MM.1S (cell line): ENCODE results near the gene GHITM.

Experiments
- DNase-seq: peaks from one replicate; pipeline ENCODE4 v3.0.0-alpha.2; 2015
- H2AFZ ChIP-seq: fragments of 300-600 bp; sonication (generic); 2 replicates; pipeline ENCODE4 v1.6.0; 2016; ENCODE audit warnings: antibody characterized with exemption, low read length
- H3F3A ChIP-seq: fragments of 300-600 bp; sonication (generic); 2 replicates; pipeline ENCODE4 v1.6.1; 2016; ENCODE audit warnings: mild to moderate bottlenecking, antibody characterized with exemption, low read length, moderate library complexity, mixed read lengths; ENCODE audit not compliant: insufficient read depth
- H3K27ac ChIP-seq: fragments of 300-600 bp; sonication (generic); 2 replicates; pipeline ENCODE4 v1.5.1; 2016; ENCODE audit warnings: mild to moderate bottlenecking, low read length
- H3K27me3 ChIP-seq: fragments of 300-600 bp; sonication (generic); replicated peaks from 2 replicates; pipeline ENCODE4 v1.6.0; 2016; ENCODE audit warnings: low read length; ENCODE audit not compliant: insufficient read depth
- H3K36me3 ChIP-seq: fragments of 300-600 bp; sonication (generic); replicated peaks from 2 replicates; pipeline ENCODE4 v1.6.1; 2016; ENCODE audit warnings: mild to moderate bottlenecking, low read length, mixed read lengths; ENCODE audit not compliant: insufficient read depth
- H3K4me1 ChIP-seq: fragments of 300-600 bp; sonication (generic); 2 replicates; pipeline ENCODE4 v1.6.1; 2016; ENCODE audit warnings: low read length, mixed read lengths
- H3K4me2 ChIP-seq: fragments of 300-600 bp; sonication (generic); 2 replicates; pipeline ENCODE4 v1.6.0; 2016; ENCODE audit warnings: low read depth, low read length
- H3K4me3 ChIP-seq: fragments of 300-600 bp; sonication (generic); 2 replicates; pipeline ENCODE4 v1.5.1; 2016; ENCODE audit warnings: low read length, mixed read lengths
- H3K79me2 ChIP-seq: fragments of 300-600 bp; sonication (generic); 2 replicates; pipeline ENCODE4 v1.6.1; 2016; ENCODE audit warnings: mixed run types, low read length, mixed read lengths
- H3K9ac ChIP-seq: fragments of 300-600 bp; sonication (generic); 2 replicates; pipeline ENCODE4 v1.6.1; 2016; ENCODE audit warnings: low read length, mixed read lengths
- H3K9me2 ChIP-seq: fragments of 300-600 bp; sonication (generic); replicated peaks from 2 replicates; pipeline ENCODE4 v1.6.1; 2016; ENCODE audit warnings: mild to moderate bottlenecking, low read length, mixed read lengths; ENCODE audit not compliant: insufficient read depth
- H3K9me3 ChIP-seq: fragments of 300-600 bp; sonication (generic); replicated peaks from 2 replicates; pipeline ENCODE4 v1.6.1; 2016; ENCODE audit warnings: mild to moderate bottlenecking, low read length, mixed read lengths; ENCODE audit not compliant: insufficient read depth
- H4K20me1 ChIP-seq: fragments of 300-600 bp; sonication (generic); 2 replicates; pipeline ENCODE4 v1.6.1; 2016; ENCODE audit warnings: mild to moderate bottlenecking, low read length, moderate library complexity, mixed read lengths; ENCODE audit not compliant: insufficient read depth
- CTCF ChIP-seq: fragments of 300-600 bp; sonication (generic); IDR thresholded peaks from 2 replicates; pipeline ENCODE4 v1.5.1; 2016; ENCODE audit warnings: antibody characterized with exemption, low read length, mixed read lengths
- EZH2 ChIP-seq: fragments of 300-600 bp; sonication (generic); optimal IDR thresholded peaks from 2 replicates; pipeline ENCODE3; 2017; ENCODE audit warnings: low read depth, mild to moderate bottlenecking, antibody characterized with exemption, low read length, mixed read lengths
- EZH2phosphoT487 ChIP-seq: fragments of 300-600 bp; sonication (generic); IDR thresholded peaks from 2 replicates; pipeline ENCODE4 v1.6.1; 2018; ENCODE audit warnings: antibody characterized with exemption, low read length

GHITM gene

GRCh38 chr10:84135836-84136235, 3.5 kb upstream of the GHITM start:
- H2AFZ ChIP-seq = no peak overlapping the region
- DNase-seq = no peak
- peaks cover 4% of the 10 kb centered on the region; the same call in 1 of the 2 replicates for H3K4me1 ChIP-seq
- H3K4me3 ChIP-seq = no peak overlapping the region
- no peaks in the 10 kb centered on the region for H3K27me3 ChIP-seq
- H3K27ac ChIP-seq = no peak overlapping the region
- H3K9me3 ChIP-seq = no peaks in the 10 kb centered on the region
- no peaks in the 10 kb centered on the region for H4K20me1 ChIP-seq
- H3F3A ChIP-seq = no peaks in the 10 kb centered on the region
- H3K79me2 ChIP-seq = peaks cover 14% of the 10 kb centered on the region
- no peak overlapping the region for H3K9ac ChIP-seq
- no peaks in the 10 kb centered on the region for H3K9me2 ChIP-seq
- H3K36me3 ChIP-seq = no peaks in the 10 kb centered on the region
- no peak overlapping the region for H3K4me2 ChIP-seq
- TF ChIP-seq EZH2 (no peak), EZH2phosphoT487 (no peak), CTCF (no peak)

- H3K36me3 ChIP-seq = peaks cover 8% of the 10 kb centered on the region; the same call in 1 of the 2 replicates
- no peaks in the 10 kb centered on the region for H3K9me2 ChIP-seq
- H2AFZ ChIP-seq = no peak overlapping the region
- H4K20me1 ChIP-seq = no peaks in the 10 kb centered on the region
- no peak overlapping the region for H3K4me3 ChIP-seq
- no peak for DNase-seq
- no peaks in the 10 kb centered on the region for H3F3A ChIP-seq
- H3K4me2 ChIP-seq = no peak overlapping the region
- H3K79me2 ChIP-seq = peaks cover 34% of the 10 kb centered on the region
- H3K27me3 ChIP-seq = no peaks in the 10 kb centered on the region
- H3K4me1 ChIP-seq = peaks cover 9% of the 10 kb centered on the region; the same call in 1 of the 2 replicates
- TF ChIP-seq EZH2 = no peak
- no peak for TF ChIP-seq EZH2phosphoT487
- no peak for TF ChIP-seq CTCF
- no peaks in the 10 kb centered on the region for H3K9me3 ChIP-seq
- no peak overlapping the region for H3K27ac ChIP-seq
- H3K9ac ChIP-seq = no peak overlapping the region
These were observed 1.5 kb upstream of the GHITM start for GRCh38 chr10:84137811-84138210.

GRCh38 chr10:84138478-84139125, 707 bp upstream of the GHITM start:
- TF ChIP-seq EZH2 (no peak), CTCF (no peak), EZH2phosphoT487 (no peak)
- peaks cover 8% of the 10 kb centered on the region; the same call in 1 of the 2 replicates for H3K36me3 ChIP-seq
- H3K79me2 ChIP-seq = peaks cover 41% of the 10 kb centered on the region
- peaks cover 9% of the 10 kb centered on the region; the same call in 1 of the 2 replicates for H3K4me1 ChIP-seq
- H3K9ac ChIP-seq = peak overlapping the region; percentile 48; the same call in 1 of the 2 replicates
- no peaks in the 10 kb centered on the region for H3K9me3 ChIP-seq
- peak overlapping the region; percentile 81 for H3K4me2 ChIP-seq
- H3K27ac ChIP-seq = peak overlapping the region; percentile 15; the same call in 1 of the 2 replicates
- peak overlapping the region; percentile 91 for H2AFZ ChIP-seq
- no peaks in the 10 kb centered on the region for H3K9me2 ChIP-seq
- H3F3A ChIP-seq = no peaks in the 10 kb centered on the region
- no peaks in the 10 kb centered on the region for H3K27me3 ChIP-seq
- DNase-seq = peak; percentile 16
- no peaks in the 10 kb centered on the region for H4K20me1 ChIP-seq
- H3K4me3 ChIP-seq = peak overlapping the region; percentile 64
